Measurements from ENCODE around the gene KCNQ2. TPM values are rescaled to one million over a fixed set of nuclear protein-coding genes. Genes with fewer than 3 reads are reported as not detected.

KCNQ2 gene
- total RNA-seq, 1 donor: not detected

GRCh38 chr20:63467294-63468083 is 5.0 kb downstream of the KCNQ2 start:
- DNase-seq (ENCODE audit: low read depth): no peak
- TF ChIP-seq, protein P1, sequence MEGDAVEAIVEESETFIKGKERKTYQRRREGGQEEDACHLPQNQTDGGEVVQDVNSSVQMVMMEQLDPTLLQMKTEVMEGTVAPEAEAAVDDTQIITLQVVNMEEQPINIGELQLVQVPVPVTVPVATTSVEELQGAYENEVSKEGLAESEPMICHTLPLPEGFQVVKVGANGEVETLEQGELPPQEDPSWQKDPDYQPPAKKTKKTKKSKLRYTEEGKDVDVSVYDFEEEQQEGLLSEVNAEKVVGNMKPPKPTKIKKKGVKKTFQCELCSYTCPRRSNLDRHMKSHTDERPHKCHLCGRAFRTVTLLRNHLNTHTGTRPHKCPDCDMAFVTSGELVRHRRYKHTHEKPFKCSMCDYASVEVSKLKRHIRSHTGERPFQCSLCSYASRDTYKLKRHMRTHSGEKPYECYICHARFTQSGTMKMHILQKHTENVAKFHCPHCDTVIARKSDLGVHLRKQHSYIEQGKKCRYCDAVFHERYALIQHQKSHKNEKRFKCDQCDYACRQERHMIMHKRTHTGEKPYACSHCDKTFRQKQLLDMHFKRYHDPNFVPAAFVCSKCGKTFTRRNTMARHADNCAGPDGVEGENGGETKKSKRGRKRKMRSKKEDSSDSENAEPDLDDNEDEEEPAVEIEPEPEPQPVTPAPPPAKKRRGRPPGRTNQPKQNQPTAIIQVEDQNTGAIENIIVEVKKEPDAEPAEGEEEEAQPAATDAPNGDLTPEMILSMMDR (IDR thresholded peaks at IDR 0.05; ENCODE audit: insufficient read depth, low read depth, low read length): no peak
- no peak overlapping the region for H3K4me3 ChIP-seq (ENCODE audit: low read depth, low read length)

- TF ChIP-seq, protein P1 (IDR thresholded peaks at IDR 0.05; ENCODE audit: insufficient read depth, low read depth, low read length): no peak
- H3K4me3 ChIP-seq (ENCODE audit: low read depth, low read length): no peak overlapping the region
- no peak for DNase-seq (ENCODE audit: low read depth)
Observed at GRCh38 chr20:63466861-63467260, 5.6 kb downstream of the KCNQ2 start.

- H3K4me3 ChIP-seq (ENCODE audit: low read depth, low read length): no peak overlapping the region
- DNase-seq (ENCODE audit: low read depth): no peak
- TF ChIP-seq, protein P1 (IDR thresholded peaks at IDR 0.05; ENCODE audit: insufficient read depth, low read depth, low read length): no peak
Observed at GRCh38 chr20:63466250-63466825, 6.1 kb downstream of the KCNQ2 start.

- no peak for DNase-seq (ENCODE audit: low read depth)
- TF ChIP-seq, protein P1 (IDR thresholded peaks at IDR 0.05; ENCODE audit: insufficient read depth, low read depth, low read length): no peak
Observed at GRCh38 chr20:63465380-63466249, 6.8 kb downstream of the KCNQ2 start.

GRCh38 chr20:63464289-63464635 is 8.2 kb downstream of the KCNQ2 start:
- TF ChIP-seq, protein P1 (IDR thresholded peaks at IDR 0.05; ENCODE audit: insufficient read depth, low read depth, low read length): no peak
- no peak overlapping the region for H3K4me3 ChIP-seq (ENCODE audit: low read depth, low read length)
- DNase-seq (ENCODE audit: low read depth): no peak

More at GRCh38 chr20:63465380-63466249, 6.8 kb downstream of the KCNQ2 start:
- no peak overlapping the region for H3K4me3 ChIP-seq (ENCODE audit: low read depth, low read length)

GRCh38 chr20:63463400-63464288 is 8.8 kb downstream of the KCNQ2 start:
- no peak for DNase-seq (ENCODE audit: low read depth)
- H3K4me3 ChIP-seq (ENCODE audit: low read depth, low read length): no peak overlapping the region
- TF ChIP-seq, protein P1 (IDR thresholded peaks at IDR 0.05; ENCODE audit: insufficient read depth, low read depth, low read length): no peak
